GM12878 (cell line): Measurements from ENCODE around the gene DMKN.

Source experiments
- EED ChIP-seq: sonication (generic); IDR thresholded peaks from 2 replicates; pipeline ENCODE4 v1.6.1; 2016; ENCODE audit warnings: antibody characterized with exemption, low read depth
- EZH2 ChIP-seq: IDR thresholded peaks from 2 replicates; pipeline ENCODE4 v1.6.1; 2012; ENCODE audit warnings: low read depth, mild to moderate bottlenecking, control low read depth, inconsistent platforms, low read length, borderline replicate concordance; ENCODE audit not compliant: control insufficient read depth
- FOS ChIP-seq: IDR thresholded peaks from 3 replicates; pipeline ENCODE4 v1.6.1; 2011; ENCODE audit warnings: borderline replicate concordance; ENCODE audit not compliant: insufficient read length; ENCODE audit errors: extremely low read depth
- GATAD2B ChIP-seq: fragments of 450-650 bp; conservative IDR thresholded peaks from 2 replicates; pipeline ENCODE4 v1.6.1; 2017; ENCODE audit warnings: low read depth, mild to moderate bottlenecking, moderate library complexity
- NRF1 ChIP-seq: conservative IDR thresholded peaks from 2 replicates; pipeline ENCODE4 v1.6.1; 2011; ENCODE audit warnings: mild to moderate bottlenecking, low read depth, low read length, improper control_type of control experiment
- RAD21 ChIP-seq: IDR thresholded peaks from 2 replicates; pipeline ENCODE4 v1.6.1; 2011; ENCODE audit warnings: mild to moderate bottlenecking, low read depth, low read length, moderate library complexity; ENCODE audit not compliant: insufficient read depth
- SMC3 ChIP-seq: IDR thresholded peaks from 2 replicates; pipeline ENCODE4 v1.6.1; 2011; ENCODE audit warnings: low read length, improper control_type of control experiment, borderline replicate concordance
- SPI1 ChIP-seq: IDR thresholded peaks from 2 replicates; pipeline ENCODE4 v1.6.1; 2011; ENCODE audit warnings: low read depth, mild to moderate bottlenecking, low read length, moderate library complexity, borderline replicate concordance; ENCODE audit not compliant: insufficient read depth

DNA sequence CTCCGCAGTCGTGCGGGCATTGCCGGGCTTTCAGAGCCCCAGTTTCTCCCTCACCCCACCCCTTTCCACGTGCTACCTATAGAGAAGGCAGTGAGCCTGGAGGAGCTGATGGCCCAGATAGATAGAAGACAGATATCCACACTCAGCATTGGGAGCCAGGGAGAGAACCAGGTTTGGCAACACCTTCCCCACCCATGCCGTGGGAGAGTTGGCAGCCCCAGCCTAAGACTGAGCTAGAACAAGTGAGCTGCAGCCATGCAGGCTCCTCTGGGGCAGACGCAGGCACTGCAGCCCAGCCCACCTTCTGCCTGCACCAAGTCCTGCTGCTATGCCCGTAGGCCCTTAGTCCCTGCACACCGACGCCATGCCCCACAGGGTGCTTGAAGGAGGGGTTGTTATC lies 12.8 kb downstream of the DMKN start:
- TF ChIP-seq EZH2 (no peak), GATAD2B (no peak), NRF1 (no peak), RAD21 (no peak), FOS (no peak), EED (no peak), SMC3 (no peak), SPI1 (no peak)
